BJ (cell line): ENCODE results near the gene ALPG. TPM values are rescaled to one million over a fixed set of nuclear protein-coding genes. Genes with fewer than 3 reads are reported as not detected.
"Not testable (repeated sequence)": the region's sequence is repeated elsewhere in the genome, so short reads cannot be mapped to it uniquely, and the experiment has no call there.

ENCODE experiments used
- CTCF ChIA-PET: fragments of 350-600 bp; formaldehyde crosslinking; extraction: SDS; loops from one replicate; lab custom pipeline; 2021; ENCODE audit warnings: antibody characterized with exemption, inconsistent platforms; lab: Yijun Ruan, JAX
- POLR2A ChIA-PET: fragments of 300-600 bp; sonication (Branson Sonifier 250); formaldehyde crosslinking; extraction: SDS; loops from one replicate; lab custom pipeline; 2021; ENCODE audit warnings: antibody characterized with exemption; lab: Charles Lee
- DNase-seq: peaks from one replicate; pipeline ENCODE4 v3.0.0-alpha.2; 2011; ENCODE audit warnings: low read depth
- H3K27me3 ChIP-seq: 2 replicates; pipeline ENCODE4 v1.6.0; 2011; ENCODE audit warnings: low read length; ENCODE audit not compliant: control insufficient read depth, insufficient read depth
- H3K36me3 ChIP-seq: 2 replicates; pipeline ENCODE4 v1.5.1; 2011; ENCODE audit warnings: low read length; ENCODE audit not compliant: control insufficient read depth, insufficient read depth
- H3K4me3 ChIP-seq: 2 replicates; pipeline ENCODE4 v1.5.1; 2011; ENCODE audit warnings: low read depth, mild to moderate bottlenecking, control low read depth, low read length
- polyA plus RNA-seq: library from polyadenylated mRNA; depleted of rRNA; stranded (reverse); fragments of >200 nt; gene quantifications from 2 replicates; pipeline ENCODE4 v1.2.3, GENCODE V29; 2011
- TF ChIP-seq, protein P1 (sequence below): IDR thresholded peaks from 2 replicates; pipeline ENCODE4 v1.5.1; 2011; ENCODE audit warnings: low read depth, mild to moderate bottlenecking, control low read depth, inconsistent platforms, low read length, moderate library complexity; ENCODE audit not compliant: insufficient read depth

Gene ALPG
- polyA plus RNA-seq, 1 experiment: not detected

DNA sequence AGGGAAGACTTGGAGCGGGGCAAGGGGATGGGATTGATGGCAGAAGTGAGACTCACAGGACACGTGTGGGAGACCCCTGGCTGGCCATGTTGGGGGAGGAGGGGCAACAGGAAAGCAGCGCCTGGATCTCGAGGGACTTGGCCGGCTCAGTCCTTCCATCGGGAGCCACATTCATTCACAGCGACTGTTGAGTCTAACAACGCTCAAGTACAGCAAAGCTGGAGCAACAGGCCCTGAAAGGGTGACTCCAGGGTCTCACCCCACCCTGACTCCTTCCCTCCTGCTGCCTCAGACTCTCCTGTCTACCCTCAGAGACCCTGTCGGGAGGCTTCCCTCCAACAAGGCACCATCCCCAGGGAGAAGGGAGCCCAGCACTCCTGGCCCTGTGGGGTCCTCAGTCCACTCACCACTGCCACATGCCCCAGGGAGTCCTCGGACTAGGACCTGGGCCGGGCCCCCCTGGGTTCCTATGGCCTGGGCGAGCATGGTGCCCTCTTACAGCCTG lies 34.6 kb downstream of the ALPG start:
- ChIA-PET CTCF (interaction anchor here (1.0 to 3.9 kb wide), 7 partner anchors 105 to 589 kb away, joined by 3 to 35 read pairs (median 4); no protein-coding TSS in a partner anchor), POLR2A (interaction anchor here (0.6 kb wide), 1 partner anchor 810 kb away, joined by 3 read pairs; the partner anchor contains the start of gene ATG16L1)
- Histone ChIP-seq H3K4me3 (no peak overlapping the region), H3K36me3 (no peaks in the 10 kb centered on the region), H3K27me3 (peaks cover 1% of the 10 kb centered on the region; the same call in 1 of the 2 replicates)
- no peak for DNase-seq
- TF ChIP-seq, protein P1, sequence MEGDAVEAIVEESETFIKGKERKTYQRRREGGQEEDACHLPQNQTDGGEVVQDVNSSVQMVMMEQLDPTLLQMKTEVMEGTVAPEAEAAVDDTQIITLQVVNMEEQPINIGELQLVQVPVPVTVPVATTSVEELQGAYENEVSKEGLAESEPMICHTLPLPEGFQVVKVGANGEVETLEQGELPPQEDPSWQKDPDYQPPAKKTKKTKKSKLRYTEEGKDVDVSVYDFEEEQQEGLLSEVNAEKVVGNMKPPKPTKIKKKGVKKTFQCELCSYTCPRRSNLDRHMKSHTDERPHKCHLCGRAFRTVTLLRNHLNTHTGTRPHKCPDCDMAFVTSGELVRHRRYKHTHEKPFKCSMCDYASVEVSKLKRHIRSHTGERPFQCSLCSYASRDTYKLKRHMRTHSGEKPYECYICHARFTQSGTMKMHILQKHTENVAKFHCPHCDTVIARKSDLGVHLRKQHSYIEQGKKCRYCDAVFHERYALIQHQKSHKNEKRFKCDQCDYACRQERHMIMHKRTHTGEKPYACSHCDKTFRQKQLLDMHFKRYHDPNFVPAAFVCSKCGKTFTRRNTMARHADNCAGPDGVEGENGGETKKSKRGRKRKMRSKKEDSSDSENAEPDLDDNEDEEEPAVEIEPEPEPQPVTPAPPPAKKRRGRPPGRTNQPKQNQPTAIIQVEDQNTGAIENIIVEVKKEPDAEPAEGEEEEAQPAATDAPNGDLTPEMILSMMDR: no peak

DNA sequence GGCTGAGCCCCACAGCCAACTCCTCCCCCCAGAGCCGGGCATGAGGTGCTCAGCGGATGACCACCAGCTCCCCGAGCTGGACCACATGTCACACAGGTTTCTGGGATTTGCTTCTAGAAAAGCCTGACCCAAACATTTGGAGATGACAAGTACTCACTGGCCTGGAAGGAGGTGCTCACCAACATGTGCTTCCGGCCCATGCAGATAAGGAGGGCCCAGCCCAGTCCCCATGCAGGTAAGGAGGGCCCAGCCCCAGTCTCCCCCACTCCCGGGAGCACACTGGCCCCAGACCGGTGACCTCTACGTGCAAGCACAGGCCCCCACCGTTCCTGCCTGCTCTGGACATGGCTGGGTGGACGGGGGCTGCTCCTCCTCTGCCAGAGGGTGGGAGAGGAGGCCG lies 35.3 kb downstream of the ALPG start:
- POLR2A ChIA-PET, H3K27me3 ChIP-seq, H3K36me3 ChIP-seq, H3K4me3 ChIP-seq, DNase-seq: not testable (repeated sequence)
- CTCF ChIA-PET: interaction anchor here (1.1 to 3.9 kb wide), 5 partner anchors 106 to 588 kb away, joined by 3 to 35 read pairs (median 4); no protein-coding TSS in a partner anchor

DNA sequence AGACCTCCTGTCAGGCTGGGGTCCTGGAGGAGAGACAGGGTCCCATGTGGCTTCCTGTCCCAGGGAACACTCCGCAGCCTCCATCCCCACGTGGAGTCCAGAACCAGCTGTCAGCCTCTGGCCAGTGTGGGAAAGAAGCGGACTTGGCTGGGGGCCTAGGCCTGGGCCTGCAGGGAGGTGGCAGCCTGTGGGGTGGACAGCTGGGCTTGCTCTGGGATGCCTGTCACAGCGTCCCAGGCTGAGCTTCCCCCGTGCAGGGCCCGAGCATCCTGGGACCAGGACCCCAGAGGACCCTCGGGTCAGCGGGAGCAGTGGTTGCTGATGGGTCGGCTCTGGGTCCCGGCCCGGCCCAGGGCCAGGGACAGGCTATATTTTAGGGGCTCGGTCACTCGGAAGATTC lies 35.8 kb downstream of the ALPG start:
- CTCF ChIA-PET: interaction anchor here (0.7 to 3.9 kb wide), 6 partner anchors 107 to 589 kb away, joined by 3 to 35 read pairs (median 4); no protein-coding TSS in a partner anchor
- not testable (repeated sequence) for DNase-seq

DNA sequence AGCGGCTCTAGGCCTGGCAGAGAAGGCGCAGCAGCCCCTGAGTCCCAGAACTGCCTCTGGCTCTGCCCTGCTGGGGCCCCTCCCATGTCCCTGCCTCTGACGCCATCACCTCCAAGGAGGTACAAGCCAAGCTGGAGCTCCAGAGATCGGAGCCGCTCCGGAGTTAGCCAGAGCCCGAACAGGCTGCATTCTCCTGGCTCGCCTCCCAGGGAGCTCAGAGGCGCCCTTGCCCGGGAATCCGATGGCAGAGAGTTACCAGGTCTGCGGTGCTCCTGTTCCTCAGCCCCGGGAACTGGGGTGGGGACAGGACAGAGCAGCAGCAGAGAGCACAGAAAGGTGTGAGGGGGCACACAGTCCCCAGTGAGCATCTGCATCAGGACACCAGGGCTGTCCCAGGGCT lies 36.4 kb downstream of the ALPG start:
- DNase-seq, POLR2A ChIA-PET, H3K4me3 ChIP-seq, H3K27me3 ChIP-seq, H3K36me3 ChIP-seq: not testable (repeated sequence)
- CTCF ChIA-PET: interaction anchor here (0.7 kb wide), 1 partner anchor 518 kb away, joined by 3 read pairs; no protein-coding TSS in a partner anchor

More for the DNA sequence above, 35.8 kb downstream of the ALPG start:
- POLR2A ChIA-PET, H3K36me3 ChIP-seq, H3K27me3 ChIP-seq, H3K4me3 ChIP-seq: not testable (repeated sequence)

DNA sequence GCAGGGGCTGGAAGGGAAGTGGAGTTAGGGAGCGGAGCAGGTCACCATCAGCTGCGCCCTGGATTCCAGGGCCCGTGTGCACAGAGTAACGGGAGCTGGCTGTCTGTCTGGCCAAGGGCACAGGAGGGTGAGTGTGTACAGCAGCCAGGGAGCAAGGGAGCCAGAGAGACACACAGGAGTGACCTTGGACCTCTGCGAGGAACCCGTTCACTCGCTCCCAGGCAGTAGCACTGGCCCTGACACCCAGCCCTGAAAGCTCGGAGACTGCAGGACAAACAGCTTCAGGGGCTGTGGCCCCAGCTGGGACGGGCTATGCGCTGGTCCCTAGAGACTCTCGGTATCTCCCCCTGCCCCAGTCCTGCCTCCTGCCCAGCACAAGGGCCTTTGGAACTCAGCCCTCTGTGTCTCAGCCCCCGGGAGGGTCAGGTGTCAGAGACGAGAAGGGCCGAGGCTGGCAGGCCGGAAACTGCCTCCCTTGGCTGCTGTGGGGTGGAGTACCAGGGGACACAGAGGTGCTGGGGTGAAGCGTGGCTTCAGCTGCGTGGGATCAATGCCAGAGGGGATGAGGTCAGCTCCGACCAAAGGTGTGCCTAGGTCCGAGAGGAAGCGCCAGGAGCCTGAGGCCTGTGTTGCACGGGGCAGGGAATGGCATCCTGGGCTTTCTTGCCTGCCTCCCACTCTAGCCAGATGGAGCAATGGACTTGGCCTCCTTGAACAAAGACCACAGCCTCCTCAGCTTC lies 37.2 kb downstream of the ALPG start:
- H3K27me3 ChIP-seq, POLR2A ChIA-PET, H3K4me3 ChIP-seq, H3K36me3 ChIP-seq, DNase-seq: not testable (repeated sequence)
- CTCF ChIA-PET: interaction anchor here (0.6 to 1.9 kb wide), 6 partner anchors 13 to 108 kb away, joined by 3 to 11 read pairs (median 4); partner anchors contain the start of gene ALPI

DNA sequence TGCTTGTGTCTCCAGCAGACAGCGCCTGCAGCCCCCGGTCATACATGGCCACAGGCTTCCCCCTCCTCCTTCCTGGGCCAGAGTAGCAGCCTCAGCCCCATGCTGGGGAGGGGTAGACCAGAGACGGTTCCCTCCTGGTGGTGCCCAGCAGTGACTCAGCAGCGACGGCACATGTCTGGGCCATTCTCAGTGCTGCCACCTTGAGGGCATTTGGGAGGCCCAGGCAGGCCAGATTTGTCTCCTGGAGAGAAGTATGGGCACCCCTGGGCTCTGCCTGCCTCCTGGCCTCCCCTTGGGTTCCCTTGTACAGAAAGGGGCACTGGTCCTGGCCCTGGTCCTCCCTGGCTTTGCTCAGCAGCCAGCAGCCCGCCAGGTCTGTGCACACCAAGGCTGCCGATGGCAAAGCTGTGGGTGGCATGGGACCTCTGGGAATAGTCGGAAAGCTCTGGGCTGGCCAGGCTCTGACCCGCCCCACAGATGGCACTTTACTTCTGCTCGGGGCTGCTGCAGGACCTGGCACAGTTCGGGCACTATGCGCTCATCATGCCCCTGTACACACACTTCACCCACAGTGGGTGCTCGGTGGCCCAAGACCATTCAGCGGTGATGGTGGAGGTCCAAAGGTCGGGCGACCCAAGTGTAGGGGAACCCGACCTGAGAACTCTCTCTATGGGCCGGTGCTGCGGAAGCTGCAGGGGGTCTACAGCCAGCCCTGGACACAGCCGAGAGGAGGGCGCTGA lies 37.9 kb downstream of the ALPG start:
- ChIA-PET CTCF (interaction anchor here (0.6 to 1.9 kb wide), 7 partner anchors 12 to 109 kb away, joined by 3 to 11 read pairs (median 4); partner anchors contain the start of gene ALPI), POLR2A (no interaction called here)
- Histone ChIP-seq H3K4me3 (no peak overlapping the region), H3K27me3 (peaks cover 1% of the 10 kb centered on the region), H3K36me3 (no peaks in the 10 kb centered on the region)
- DNase-seq: no peak
- TF ChIP-seq, protein P1: peak; percentile 79

DNA sequence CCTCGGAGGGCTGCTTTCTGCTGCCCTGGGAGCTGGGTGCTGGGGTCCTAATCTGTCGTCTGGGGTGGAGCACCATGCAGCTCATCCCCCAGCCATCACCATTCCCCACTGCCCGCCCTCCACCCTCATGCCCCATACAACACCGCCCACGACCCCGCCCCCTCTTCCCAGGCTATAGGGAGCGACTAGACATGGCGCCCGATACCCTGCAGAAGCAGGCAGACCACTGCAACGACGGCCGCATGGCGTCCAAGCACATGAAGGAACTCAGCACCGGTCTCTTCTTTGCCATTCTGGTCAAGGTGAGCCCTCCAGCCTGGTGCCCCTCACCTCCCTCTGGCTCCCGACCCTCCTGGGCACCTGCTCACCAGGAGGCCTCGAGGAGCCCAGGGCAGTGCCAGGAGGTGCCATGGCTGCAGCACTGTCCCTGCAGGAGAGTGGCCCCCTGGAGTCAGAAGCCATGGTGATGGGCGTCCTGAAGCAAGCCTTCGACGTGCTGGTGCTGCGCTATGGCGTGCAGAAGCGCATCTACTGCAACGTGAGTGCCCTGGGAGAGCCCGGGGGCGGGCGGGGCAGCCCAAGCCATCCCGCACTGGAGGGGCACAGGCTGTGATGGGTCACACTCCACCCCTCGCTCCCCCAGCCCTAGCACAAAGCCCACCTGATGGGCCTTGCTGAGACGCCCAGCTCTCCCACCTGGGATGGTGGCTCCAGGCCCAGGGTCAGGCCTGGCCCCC lies 38.7 kb downstream of the ALPG start:
- H3K36me3 ChIP-seq, H3K27me3 ChIP-seq, H3K4me3 ChIP-seq, DNase-seq, POLR2A ChIA-PET: not testable (repeated sequence)
- CTCF ChIA-PET: interaction anchor here (0.7 to 1.9 kb wide), 6 partner anchors 13 to 78 kb away, joined by 3 to 11 read pairs (median 5); partner anchors contain the start of gene PRSS56

DNA sequence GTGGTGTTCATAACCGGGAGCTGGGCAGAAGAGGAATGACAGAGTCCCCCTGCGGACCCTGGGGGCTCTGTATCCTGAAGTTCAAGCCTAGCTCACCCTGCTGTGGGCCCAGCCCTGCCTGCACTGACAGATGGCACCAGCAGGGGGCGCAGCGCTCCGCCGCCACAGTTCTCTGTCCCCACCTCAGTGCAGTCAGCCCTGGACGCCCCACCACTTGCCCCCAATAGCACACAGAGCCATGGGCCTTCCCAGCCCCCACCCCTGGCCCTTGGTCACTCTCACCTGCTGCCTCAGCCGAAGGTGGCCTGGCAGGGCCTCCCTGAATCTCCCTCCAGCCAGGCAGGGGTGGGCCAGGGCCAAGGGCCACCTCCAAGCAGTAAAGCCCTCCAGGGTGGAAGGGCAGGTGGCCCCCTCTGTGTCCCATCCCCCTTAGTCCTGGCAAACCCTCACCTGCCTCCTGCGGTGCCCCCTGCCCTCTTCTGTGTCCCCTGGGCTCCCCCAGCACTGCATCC lies 39.7 kb downstream of the ALPG start:
- H3K27me3 ChIP-seq, DNase-seq, H3K4me3 ChIP-seq, H3K36me3 ChIP-seq, POLR2A ChIA-PET: not testable (repeated sequence)
- CTCF ChIA-PET: interaction anchor here (0.7 to 1.9 kb wide), 13 partner anchors 13 to 550 kb away, joined by 3 to 11 read pairs (median 4); partner anchors contain the start of gene PRSS56
